ENCODE measurements around the gene HOXA11.

HOXA11 gene

GRCh38 chr7:27181795-27182275 lies 3.2 kb downstream of the HOXA11 start:
- DNase-seq (ENCODE audit: low read depth in 2 of 2, low spot score in 1 of 2) = no peak

GRCh38 chr7:27180431-27181420 lies 4.3 kb downstream of the HOXA11 start:
- DNase-seq (ENCODE audit: low read depth in 2 of 2, low spot score in 1 of 2) = no peak

- no peak for DNase-seq (ENCODE audit: low read depth in 2 of 2, low spot score in 1 of 2)
Observed at GRCh38 chr7:27179503-27180430, 5.3 kb downstream of the HOXA11 start.

GRCh38 chr7:27179030-27179429 lies 6.0 kb downstream of the HOXA11 start:
- no peak for DNase-seq (ENCODE audit: low read depth in 2 of 2, low spot score in 1 of 2)

DNA sequence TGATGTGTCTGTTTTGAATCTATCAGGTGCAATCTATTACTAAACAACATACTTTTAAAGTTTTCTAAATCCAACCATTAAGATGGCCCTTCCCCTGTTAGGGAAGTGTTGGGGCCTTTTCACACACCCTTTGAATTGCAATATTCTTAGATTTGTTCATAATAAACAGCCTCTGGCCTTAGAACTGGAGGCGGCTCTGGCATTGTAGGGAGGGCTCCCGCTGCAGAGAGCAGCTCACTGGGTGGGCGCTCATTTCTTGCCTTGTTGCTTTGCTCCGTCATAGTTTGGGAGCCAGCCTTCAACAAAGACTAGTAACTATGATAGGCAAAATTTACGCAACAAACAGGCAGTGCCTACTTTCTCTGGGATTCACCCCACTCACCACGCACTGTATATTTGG lies 6.7 kb downstream of the HOXA11 start:
- DNase-seq (ENCODE audit: low read depth in 2 of 2, low spot score in 1 of 2) = no peak

DNA sequence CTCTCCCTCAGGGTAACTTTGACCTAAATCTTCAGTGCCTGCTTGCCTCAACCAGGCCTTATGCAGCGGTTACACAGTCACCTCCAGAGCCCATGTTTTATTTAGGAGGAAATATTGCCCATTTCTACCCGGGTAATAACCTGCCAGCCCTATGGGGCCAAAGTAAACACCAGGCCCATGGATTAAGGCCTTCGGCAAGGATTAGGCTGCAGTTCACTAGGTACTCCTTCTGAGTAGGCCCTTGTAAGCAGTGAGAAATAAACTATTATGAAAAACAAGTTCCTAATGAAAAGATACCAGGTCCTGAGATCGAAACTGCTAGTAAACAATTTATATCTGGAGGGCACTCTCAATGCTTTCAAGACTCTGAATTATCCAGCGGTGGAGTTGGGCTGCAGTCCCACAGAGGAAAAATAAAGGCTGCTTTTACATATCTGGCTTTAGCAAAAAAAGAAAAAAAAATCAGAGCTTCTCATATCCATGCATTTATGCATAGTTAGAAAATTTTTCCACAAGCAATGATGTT lies 7.2 kb downstream of the HOXA11 start:
- no peak for DNase-seq (ENCODE audit: low read depth in 2 of 2, low spot score in 1 of 2)

- no peak for DNase-seq (ENCODE audit: low read depth in 2 of 2, low spot score in 1 of 2)
Observed at GRCh38 chr7:27176962-27177794, 7.9 kb downstream of the HOXA11 start.

DNA sequence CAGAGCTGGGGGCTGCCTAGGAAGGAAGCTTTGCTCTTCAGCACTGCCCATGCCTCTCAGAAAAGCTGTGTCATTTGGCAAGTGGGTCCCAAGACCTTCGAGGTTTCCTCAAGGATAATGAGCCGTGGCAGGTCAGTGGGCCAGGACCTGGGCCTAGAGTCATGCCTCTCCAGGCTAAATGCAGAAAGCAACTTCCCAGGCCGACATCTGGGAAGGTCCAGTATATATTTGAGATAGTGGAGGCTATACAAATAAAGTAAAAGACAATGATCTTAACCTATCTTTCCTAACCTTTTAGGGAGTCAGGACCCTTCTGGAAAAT lies 8.5 kb downstream of the HOXA11 start:
- no peak for DNase-seq (ENCODE audit: low read depth in 2 of 2, low spot score in 1 of 2)

- DNase-seq (ENCODE audit: low read depth in 2 of 2, low spot score in 1 of 2) = no peak
Observed at GRCh38 chr7:27175626-27176523, 9.2 kb downstream of the HOXA11 start.

GRCh38 chr7:27174874-27175625 lies 10.0 kb downstream of the HOXA11 start:
- no peak for DNase-seq (ENCODE audit: low read depth in 2 of 2, low spot score in 1 of 2)

DNA sequence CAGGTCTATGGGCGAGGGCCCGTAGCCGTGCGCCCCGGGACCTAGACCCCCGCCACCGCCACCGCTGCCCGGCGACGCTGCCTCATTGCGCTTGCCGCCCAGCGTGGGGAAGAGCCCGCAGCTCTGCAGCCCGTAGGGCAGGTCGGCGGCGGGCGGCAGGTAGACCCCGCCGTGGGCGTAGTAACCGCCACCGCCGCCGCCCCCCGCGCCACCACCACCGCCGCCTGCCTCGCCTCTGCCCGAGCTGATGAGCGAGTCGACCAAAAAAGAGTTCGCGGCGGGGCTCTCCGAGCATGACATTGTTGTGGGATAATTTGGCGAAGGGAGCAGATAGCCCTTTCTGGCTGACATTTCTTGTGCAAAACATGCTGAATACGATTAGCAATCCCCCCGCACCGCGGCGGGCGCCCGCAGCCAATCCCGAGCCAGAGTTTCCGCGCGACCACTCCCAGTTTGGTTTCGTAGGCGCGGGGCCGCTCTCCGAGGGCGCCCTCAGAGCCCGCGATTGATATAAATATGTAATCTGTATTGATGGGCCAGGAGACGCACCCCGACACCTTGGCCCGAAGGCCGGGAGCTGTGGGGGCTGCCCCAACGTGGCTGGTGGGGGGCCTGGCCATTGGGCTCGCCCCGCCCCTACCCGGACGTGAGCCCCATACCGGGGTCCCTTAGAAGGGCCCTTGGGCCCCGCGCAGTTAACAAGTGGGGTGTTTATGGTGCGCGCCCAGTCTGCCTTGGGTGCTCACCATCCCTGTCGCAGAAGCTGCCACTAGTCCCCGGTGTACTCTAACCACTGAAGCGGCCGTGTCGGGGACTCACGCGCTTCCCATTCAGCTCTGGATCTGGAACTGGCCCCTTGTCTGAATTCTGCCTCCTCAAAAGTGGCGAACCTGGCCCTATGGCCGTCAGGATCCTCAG lies 10.8 kb downstream of the HOXA11 start, which contains the start of gene HOXA10:
Gene HOXA10 (minus strand): TSS at position 365 of the 918 bp plus-strand sequence. CDS start 14 bp downstream, at position 351.
- no peak for DNase-seq (ENCODE audit: low read depth in 2 of 2, low spot score in 1 of 2)

- no peak for DNase-seq (ENCODE audit: low read depth in 2 of 2, low spot score in 1 of 2)
Observed at GRCh38 chr7:27173511-27173955, 11.5 kb downstream of the HOXA11 start.

- no peak for DNase-seq (ENCODE audit: low read depth in 2 of 2, low spot score in 1 of 2)
Observed at GRCh38 chr7:27172823-27173510, 12.1 kb downstream of the HOXA11 start.

DNA sequence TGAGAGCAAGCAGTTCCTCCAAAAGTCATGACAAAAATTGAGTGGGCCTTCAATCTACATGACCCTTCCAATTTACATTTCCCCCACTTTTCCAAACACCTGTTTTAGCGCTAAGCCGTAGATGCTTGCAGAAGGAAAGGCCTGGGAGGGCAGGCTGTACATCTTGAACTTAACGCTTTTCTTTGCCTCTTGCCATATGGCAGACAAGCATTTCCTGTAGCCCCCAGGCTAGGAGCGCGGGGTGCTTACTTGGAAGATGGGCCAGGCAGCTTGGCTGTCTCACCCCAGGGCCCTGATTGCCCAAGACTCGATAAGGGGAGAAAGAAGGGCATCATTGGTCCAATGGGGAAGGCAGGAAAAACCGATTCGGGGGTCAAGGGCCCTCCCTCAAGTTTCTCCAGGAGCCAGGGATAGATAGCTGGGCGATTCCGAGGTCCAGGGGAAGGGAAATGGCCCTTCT lies 12.7 kb downstream of the HOXA11 start:
- DNase-seq (ENCODE audit: low read depth in 2 of 2, low spot score in 1 of 2) = no peak

GRCh38 chr7:27171637-27172314 lies 13.3 kb downstream of the HOXA11 start:
- no peak for DNase-seq (ENCODE audit: low read depth in 2 of 2, low spot score in 1 of 2)

- no peak for DNase-seq (ENCODE audit: low read depth in 2 of 2, low spot score in 1 of 2)
Observed at GRCh38 chr7:27171325-27171636, 13.8 kb downstream of the HOXA11 start.

All from stimulated activated CD8-positive, alpha-beta memory T cell treated with anti-CD3 and anti-CD28 coated beads, Interleukin-4, amount 100 ng/mL, for 4 hours (primary cell).